ENCODE data around the gene CDH23. TPM values are rescaled to one million over a fixed set of nuclear protein-coding genes. Genes with fewer than 3 reads are reported as not detected.

The CDH23 gene
- total and polyA plus RNA-seq, 10 of the 15 experiments (the other 5 are each of a cell fraction or from before 2014, with no cell fraction given) = 0.09 to 0.40 (median 0.15) TPM; not detected in 1

DNA sequence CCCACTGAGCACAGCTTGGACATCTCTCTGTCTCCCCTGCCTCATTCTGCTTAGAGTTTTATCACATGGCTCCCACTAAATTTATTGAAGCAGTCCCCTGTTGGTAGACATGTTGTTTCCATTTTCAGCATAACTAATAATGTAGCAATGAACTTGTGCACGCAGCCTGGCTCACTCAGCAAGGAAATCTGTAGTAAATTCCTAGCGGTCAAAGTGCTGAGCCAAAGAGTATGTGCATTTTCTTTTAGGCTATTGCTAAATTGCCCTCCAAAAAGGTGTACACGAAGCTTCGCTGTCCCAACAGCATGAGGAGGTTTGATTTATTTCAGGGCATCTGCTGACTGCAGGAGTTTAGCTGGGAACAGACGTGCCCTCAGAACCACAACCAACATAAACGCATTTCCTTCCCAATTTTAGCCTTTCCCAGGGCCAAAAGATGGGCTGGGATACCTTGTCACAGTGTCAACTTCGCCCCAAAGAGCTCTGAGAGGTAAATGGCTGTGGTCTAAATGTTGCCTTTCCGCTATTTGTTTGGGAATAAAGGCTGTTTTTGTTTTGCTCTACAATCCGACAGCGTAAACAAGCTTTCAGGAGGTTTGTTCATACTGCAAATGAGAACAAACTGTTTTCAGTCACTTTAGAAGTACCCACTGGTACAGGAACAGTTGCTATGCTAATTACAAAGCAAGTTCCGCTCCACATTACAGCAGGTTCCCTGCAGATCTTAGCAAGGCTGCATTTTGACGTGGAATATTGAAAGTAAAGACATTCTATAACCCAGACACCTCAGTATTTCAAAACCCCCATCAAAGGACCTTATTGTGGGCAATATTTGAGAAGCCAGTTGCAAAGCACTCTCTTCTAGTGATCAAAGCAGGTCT, 359.8 kb downstream of the CDH23 start:
- H3K4me3 ChIP-seq = no peak overlapping the region
- WGBS (ENCODE audit: insufficient coverage, insufficient replicate concordance, low lambda C conversion rate, missing lambda C conversion rate) = 71% methylated on average over 12 of the region's 12 CpGs
- no peaks in the 10 kb centered on the region for H3K79me2 ChIP-seq (ENCODE audit: control insufficient read depth, insufficient read depth, low read length)
- no peaks in the 10 kb centered on the region; a peak in 1 of 4 replicates for H3K36me3 ChIP-seq (ENCODE audit: control insufficient read depth in 2 of 2, insufficient read depth in 2 of 2, low read length in 1 of 2)
- DNase-seq (ENCODE audit: low read depth, low spot score) = no peak
- in situ Hi-C loops (cut with MboI) (no loop called here), intact Hi-C loops (cut with micrococcal nuclease; ENCODE audit: unreplicated experiment) (no loop called here)
- ChIA-PET SMC1A (ENCODE audit: uncharacterized antibody, unreplicated experiment) (interaction anchor here (0.7 to 3.4 kb wide), 3 partner anchors 9 to 60 kb away, joined by 4 to 21 read pairs (median 4); no protein-coding TSS in a partner anchor), POLR2A (interaction anchor here (1.0 to 2.8 kb wide), 4 partner anchors 8 to 23 kb away, joined by 3 to 10 read pairs (median 4); partner anchors contain the start of gene VSIR), CTCF (interaction anchor here (2.7 kb wide), 1 partner anchor 12 kb away, joined by 11 read pairs; no protein-coding TSS in a partner anchor), RAD21 (ENCODE audit: unreplicated experiment) (interaction anchor here (0.6 to 2.0 kb wide), 4 partner anchors 10 to 206 kb away, joined by 3 to 7 read pairs (median 5); partner anchors contain the start of gene VSIR)
- TF ChIP-seq HCFC1 (IDR thresholded peaks at IDR 0.05; ENCODE audit: low read length) = no peak
- TF ChIP-seq JUNB (IDR thresholded peaks at IDR 0.05) = peak; percentile 15; the same call in 1 of the 2 replicates
- BruUV-seq (replicated peaks) = TSS peak; percentile 34
- peak overlapping the region; percentile 2; the same call in 1 of the 2 replicates for H2AFZ ChIP-seq (ENCODE audit: control insufficient read depth, low read depth, low read length)
- no peak overlapping the region for H3K27ac ChIP-seq (ENCODE audit: control insufficient read depth, insufficient read depth)
- H3K4me1 ChIP-seq (ENCODE audit: control insufficient read depth, insufficient read depth, low read length) = peaks cover 30% of the 10 kb centered on the region
- ATAC-seq = peak; percentile 16; the same call in 2 of the 3 replicates
- no peak overlapping the region; the same call in 1 of the 2 replicates for H3K4me2 ChIP-seq (ENCODE audit: control insufficient read depth, insufficient read depth)
- no peak for FAIRE-seq
- no peak overlapping the region for H3K9ac ChIP-seq (ENCODE audit: control insufficient read depth, insufficient read depth, low read length)
- H4K20me1 ChIP-seq (ENCODE audit: control insufficient read depth, insufficient read depth) = no peaks in the 10 kb centered on the region
- no peaks in the 10 kb centered on the region; a peak in 1 of 4 replicates for H3K27me3 ChIP-seq (replicated peaks in 1 of 2; ENCODE audit: control insufficient read depth in 2 of 2, insufficient read depth in 2 of 2, low read length in 1 of 2)
- no peaks in the 10 kb centered on the region for H3K9me3 ChIP-seq (replicated peaks; ENCODE audit: control insufficient read depth, insufficient read depth, low read length)

DNA sequence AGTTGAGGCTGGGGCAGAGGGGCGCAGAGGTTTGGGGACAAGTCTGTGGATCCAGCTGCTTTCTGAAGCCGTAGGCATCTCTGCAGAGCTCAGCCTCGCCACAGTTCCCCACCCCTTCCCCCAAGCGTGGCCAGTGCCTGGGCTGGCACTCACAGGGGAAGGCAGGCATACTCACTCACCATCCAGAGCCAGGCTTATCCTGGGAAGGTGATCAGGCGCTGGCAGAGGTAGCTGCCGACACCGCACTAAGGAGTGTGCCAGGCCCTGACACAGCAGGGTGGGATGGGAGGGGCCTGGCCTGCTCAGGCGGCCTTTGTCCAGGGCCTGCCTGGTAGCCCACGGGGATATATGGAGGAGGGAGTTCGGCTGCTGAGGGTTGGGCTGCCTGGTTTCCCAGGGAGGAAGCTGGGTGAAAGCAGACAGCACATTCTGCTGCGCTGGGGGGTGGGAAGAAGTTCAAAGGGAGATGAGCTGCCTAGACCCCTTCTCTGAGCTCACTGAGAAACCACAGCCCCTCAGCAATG, 360.7 kb downstream of the CDH23 start:
- peaks cover 27% of the 10 kb centered on the region for H3K4me1 ChIP-seq (ENCODE audit: control insufficient read depth, insufficient read depth, low read length)
- 55% methylated on average over 10 of the region's 11 CpGs for WGBS (ENCODE audit: insufficient coverage, insufficient replicate concordance, low lambda C conversion rate, missing lambda C conversion rate)
- peak overlapping the region; percentile 3; the same call in 1 of the 2 replicates for H3K4me2 ChIP-seq (ENCODE audit: control insufficient read depth, insufficient read depth)
- no TSS peak for BruUV-seq (replicated peaks)
- ChIA-PET RAD21 (ENCODE audit: unreplicated experiment) (interaction anchor here (1.4 to 2.0 kb wide), 3 partner anchors 9 to 54 kb away, joined by 5 to 7 read pairs (median 5); partner anchors contain the start of gene VSIR), CTCF (interaction anchor here (0.6 to 1.2 kb wide), 3 partner anchors 9 to 394 kb away, joined by 3 to 10 read pairs (median 4); partner anchors contain the start of gene VSIR), SMC1A (ENCODE audit: uncharacterized antibody, unreplicated experiment) (interaction anchor here (0.8 to 3.4 kb wide), 3 partner anchors 11 to 139 kb away, joined by 4 to 21 read pairs (median 5); no protein-coding TSS in a partner anchor), POLR2A (interaction anchor here (1.0 to 2.8 kb wide), 4 partner anchors 9 to 24 kb away, joined by 3 to 10 read pairs (median 4); partner anchors contain the start of gene VSIR)
- FAIRE-seq = no peak
- no peak overlapping the region for H3K4me3 ChIP-seq
- no peaks in the 10 kb centered on the region; a peak in 1 of 4 replicates for H3K27me3 ChIP-seq (replicated peaks in 1 of 2; ENCODE audit: control insufficient read depth in 2 of 2, insufficient read depth in 2 of 2, low read length in 1 of 2)
- DNase-seq (ENCODE audit: low read depth, low spot score) = no peak
- in situ Hi-C loops (cut with MboI) = no loop called here
- no peaks in the 10 kb centered on the region; a peak in 1 of 4 replicates for H3K36me3 ChIP-seq (ENCODE audit: control insufficient read depth in 2 of 2, insufficient read depth in 2 of 2, low read length in 1 of 2)
- H2AFZ ChIP-seq (ENCODE audit: control insufficient read depth, low read depth, low read length) = no peak overlapping the region
- intact Hi-C loops (cut with micrococcal nuclease; ENCODE audit: unreplicated experiment) = no loop called here
- ATAC-seq = no peak
- no peak overlapping the region for H3K27ac ChIP-seq (ENCODE audit: control insufficient read depth, insufficient read depth)
- no peaks in the 10 kb centered on the region for H4K20me1 ChIP-seq (ENCODE audit: control insufficient read depth, insufficient read depth)
- H3K9ac ChIP-seq (ENCODE audit: control insufficient read depth, insufficient read depth, low read length) = no peak overlapping the region; the same call in 1 of the 2 replicates
- H3K9me3 ChIP-seq (replicated peaks; ENCODE audit: control insufficient read depth, insufficient read depth, low read length) = no peaks in the 10 kb centered on the region
- H3K79me2 ChIP-seq (ENCODE audit: control insufficient read depth, insufficient read depth, low read length) = no peaks in the 10 kb centered on the region
- TF ChIP-seq POU2F2 (IDR thresholded peaks at IDR 0.05; ENCODE audit: borderline replicate concordance, low read depth, low read length) (no peak), HCFC1 (IDR thresholded peaks at IDR 0.05; ENCODE audit: low read length) (no peak), KLF5 (IDR thresholded peaks at IDR 0.05; ENCODE audit: partially characterized antibody) (no peak), ZBED1 (IDR thresholded peaks at IDR 0.05; ENCODE audit: borderline replicate concordance) (no peak), ASH2L (IDR thresholded peaks at IDR 0.05; ENCODE audit: borderline replicate concordance, low read depth) (no peak)
- TF ChIP-seq, protein P1, sequence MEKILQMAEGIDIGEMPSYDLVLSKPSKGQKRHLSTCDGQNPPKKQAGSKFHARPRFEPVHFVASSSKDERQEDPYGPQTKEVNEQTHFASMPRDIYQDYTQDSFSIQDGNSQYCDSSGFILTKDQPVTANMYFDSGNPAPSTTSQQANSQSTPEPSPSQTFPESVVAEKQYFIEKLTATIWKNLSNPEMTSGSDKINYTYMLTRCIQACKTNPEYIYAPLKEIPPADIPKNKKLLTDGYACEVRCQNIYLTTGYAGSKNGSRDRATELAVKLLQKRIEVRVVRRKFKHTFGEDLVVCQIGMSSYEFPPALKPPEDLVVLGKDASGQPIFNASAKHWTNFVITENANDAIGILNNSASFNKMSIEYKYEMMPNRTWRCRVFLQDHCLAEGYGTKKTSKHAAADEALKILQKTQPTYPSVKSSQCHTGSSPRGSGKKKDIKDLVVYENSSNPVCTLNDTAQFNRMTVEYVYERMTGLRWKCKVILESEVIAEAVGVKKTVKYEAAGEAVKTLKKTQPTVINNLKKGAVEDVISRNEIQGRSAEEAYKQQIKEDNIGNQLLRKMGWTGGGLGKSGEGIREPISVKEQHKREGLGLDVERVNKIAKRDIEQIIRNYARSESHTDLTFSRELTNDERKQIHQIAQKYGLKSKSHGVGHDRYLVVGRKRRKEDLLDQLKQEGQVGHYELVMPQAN (conservative IDR thresholded peaks at IDR 0.05) = no peak
- TF ChIP-seq, protein P2, sequence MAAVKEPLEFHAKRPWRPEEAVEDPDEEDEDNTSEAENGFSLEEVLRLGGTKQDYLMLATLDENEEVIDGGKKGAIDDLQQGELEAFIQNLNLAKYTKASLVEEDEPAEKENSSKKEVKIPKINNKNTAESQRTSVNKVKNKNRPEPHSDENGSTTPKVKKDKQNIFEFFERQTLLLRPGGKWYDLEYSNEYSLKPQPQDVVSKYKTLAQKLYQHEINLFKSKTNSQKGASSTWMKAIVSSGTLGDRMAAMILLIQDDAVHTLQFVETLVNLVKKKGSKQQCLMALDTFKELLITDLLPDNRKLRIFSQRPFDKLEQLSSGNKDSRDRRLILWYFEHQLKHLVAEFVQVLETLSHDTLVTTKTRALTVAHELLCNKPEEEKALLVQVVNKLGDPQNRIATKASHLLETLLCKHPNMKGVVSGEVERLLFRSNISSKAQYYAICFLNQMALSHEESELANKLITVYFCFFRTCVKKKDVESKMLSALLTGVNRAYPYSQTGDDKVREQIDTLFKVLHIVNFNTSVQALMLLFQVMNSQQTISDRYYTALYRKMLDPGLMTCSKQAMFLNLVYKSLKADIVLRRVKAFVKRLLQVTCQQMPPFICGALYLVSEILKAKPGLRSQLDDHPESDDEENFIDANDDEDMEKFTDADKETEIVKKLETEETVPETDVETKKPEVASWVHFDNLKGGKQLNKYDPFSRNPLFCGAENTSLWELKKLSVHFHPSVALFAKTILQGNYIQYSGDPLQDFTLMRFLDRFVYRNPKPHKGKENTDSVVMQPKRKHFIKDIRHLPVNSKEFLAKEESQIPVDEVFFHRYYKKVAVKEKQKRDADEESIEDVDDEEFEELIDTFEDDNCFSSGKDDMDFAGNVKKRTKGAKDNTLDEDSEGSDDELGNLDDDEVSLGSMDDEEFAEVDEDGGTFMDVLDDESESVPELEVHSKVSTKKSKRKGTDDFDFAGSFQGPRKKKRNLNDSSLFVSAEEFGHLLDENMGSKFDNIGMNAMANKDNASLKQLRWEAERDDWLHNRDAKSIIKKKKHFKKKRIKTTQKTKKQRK (IDR thresholded peaks at IDR 0.05; ENCODE audit: low read depth, low read length) = no peak

Data from GM12878 (cell line).